ENCODE results near the gene PHF19. TPM values are rescaled to one million over a fixed set of nuclear protein-coding genes. Genes with fewer than 3 reads are reported as not detected.

The PHF19 gene
- total RNA-seq, 4 donors from 2014 or later, result 11.3 to 15.5 (median 13.8) TPM

- H3K4me1 ChIP-seq, result peaks cover 15% of the 10 kb centered on the region
- peaks cover 5% of the 10 kb centered on the region for H3K36me3 ChIP-seq
- no peak for TF ChIP-seq CTCF (IDR thresholded peaks at IDR 0.05)
- TF ChIP-seq EP300 (IDR thresholded peaks at IDR 0.05), result no peak
- no peak for TF ChIP-seq POLR2A (IDR thresholded peaks at IDR 0.05)
- no peak for TF ChIP-seq POLR2AphosphoS5 (IDR thresholded peaks at IDR 0.05)
- H3K9me3 ChIP-seq, result no peaks in the 10 kb centered on the region
- no peak overlapping the region for H3K27ac ChIP-seq
- no peak overlapping the region for H3K4me3 ChIP-seq
- no peak for DNase-seq (ENCODE audit: low spot score in 2 of 2)
- 86% methylated on average over 6 of the region's 6 CpGs for WGBS
- H3K27me3 ChIP-seq, result no peaks in the 10 kb centered on the region
Measured at GRCh38 chr9:120899490-120900068, 22.6 kb upstream of the PHF19 start.

GRCh38 chr9:120898396-120898795 is 21.4 kb upstream of the PHF19 start:
- WGBS, result 94% methylated on average over 3 of the region's 3 CpGs
- Histone ChIP-seq H3K27ac (no peak overlapping the region), H3K4me1 (peaks cover 25% of the 10 kb centered on the region), H3K36me3 (no peaks in the 10 kb centered on the region), H3K27me3 (no peaks in the 10 kb centered on the region), H3K4me3 (no peak overlapping the region), H3K9me3 (no peaks in the 10 kb centered on the region)
- TF ChIP-seq EP300 (IDR thresholded peaks at IDR 0.05) (no peak), CTCF (IDR thresholded peaks at IDR 0.05) (no peak), POLR2A (IDR thresholded peaks at IDR 0.05) (no peak), POLR2AphosphoS5 (IDR thresholded peaks at IDR 0.05) (no peak)
- no peak for DNase-seq (ENCODE audit: low spot score in 2 of 2)

- H3K4me1 ChIP-seq, result peaks cover 25% of the 10 kb centered on the region
- no peak for TF ChIP-seq POLR2A (IDR thresholded peaks at IDR 0.05)
- TF ChIP-seq POLR2AphosphoS5 (IDR thresholded peaks at IDR 0.05), result no peak
- no peak for TF ChIP-seq CTCF (IDR thresholded peaks at IDR 0.05)
- TF ChIP-seq EP300 (IDR thresholded peaks at IDR 0.05), result no peak
- no peaks in the 10 kb centered on the region for H3K27me3 ChIP-seq
- no peaks in the 10 kb centered on the region for H3K36me3 ChIP-seq
- no peaks in the 10 kb centered on the region for H3K9me3 ChIP-seq
- DNase-seq (ENCODE audit: low spot score in 2 of 2), result no peak
- H3K27ac ChIP-seq, result no peak overlapping the region
- 86% methylated on average over 2 of the region's 2 CpGs for WGBS
- H3K4me3 ChIP-seq, result no peak overlapping the region
Measured at GRCh38 chr9:120895951-120896350, 19.0 kb upstream of the PHF19 start.

- Histone ChIP-seq H3K27me3 (no peaks in the 10 kb centered on the region), H3K4me1 (peaks cover 25% of the 10 kb centered on the region), H3K4me3 (peak overlapping the region; percentile 36), H3K36me3 (no peaks in the 10 kb centered on the region), H3K9me3 (no peaks in the 10 kb centered on the region), H3K27ac (peak overlapping the region; percentile 71)
- no peak for TF ChIP-seq CTCF (IDR thresholded peaks at IDR 0.05)
- TF ChIP-seq POLR2A (IDR thresholded peaks at IDR 0.05), result no peak
- TF ChIP-seq EP300 (IDR thresholded peaks at IDR 0.05), result no peak
- TF ChIP-seq POLR2AphosphoS5 (IDR thresholded peaks at IDR 0.05), result no peak
- no peak for DNase-seq (ENCODE audit: low spot score in 2 of 2)
- WGBS, result 38% methylated on average over 22 of the region's 63 CpGs
Measured at GRCh38 chr9:120894321-120895148, 17.5 kb upstream of the PHF19 start.

- Histone ChIP-seq H3K9me3 (no peaks in the 10 kb centered on the region), H3K36me3 (no peaks in the 10 kb centered on the region), H3K27ac (peak overlapping the region; percentile 71), H3K4me3 (no peak overlapping the region), H3K27me3 (no peaks in the 10 kb centered on the region), H3K4me1 (peaks cover 25% of the 10 kb centered on the region)
- TF ChIP-seq EP300 (IDR thresholded peaks at IDR 0.05), result no peak
- WGBS, result 85% methylated on average over 12 of the region's 13 CpGs
- no peak for DNase-seq (ENCODE audit: low spot score in 2 of 2)
Measured at GRCh38 chr9:120893611-120894307, 16.8 kb upstream of the PHF19 start.
